SJCRH30 (cell line): ENCODE data around the gene MPG. TPM values are rescaled to one million over a fixed set of nuclear protein-coding genes. Genes with fewer than 3 reads are reported as not detected.
"Not testable (repeated sequence)": the region's sequence is repeated elsewhere in the genome, so short reads cannot be mapped to it uniquely, and the experiment has no call there.

Experiments used
- DNase-seq, 2 experiments: peaks; one replicate each; pipeline ENCODE4 v3.0.0-alpha.2; 2015 to 2020
- H3K27ac ChIP-seq: fragments of 250-450 bp; sonication (Bioruptor Pico); 2 replicates; pipeline ENCODE4 v1.5.1; 2020; ENCODE audit warnings: mild to moderate bottlenecking, moderate library complexity
- H3K27me3 ChIP-seq: fragments of 250-450 bp; sonication (Bioruptor Pico); 2 replicates; pipeline ENCODE4 v1.5.1; 2020; ENCODE audit warnings: mild to moderate bottlenecking, moderate library complexity
- H3K36me3 ChIP-seq: fragments of 250-450 bp; sonication (Bioruptor Pico); 2 replicates; pipeline ENCODE4 v1.5.1; 2020; ENCODE audit warnings: mild to moderate bottlenecking, moderate library complexity
- H3K4me1 ChIP-seq: fragments of 250-450 bp; sonication (Bioruptor Pico); 2 replicates; pipeline ENCODE4 v1.5.1; 2020; ENCODE audit warnings: mild to moderate bottlenecking, moderate library complexity
- H3K4me3 ChIP-seq: fragments of 250-450 bp; sonication (Bioruptor Pico); 2 replicates; pipeline ENCODE4 v1.5.1; 2020; ENCODE audit warnings: mild to moderate bottlenecking, moderate library complexity
- H3K9me3 ChIP-seq: fragments of 250-450 bp; sonication (Bioruptor Pico); replicated peaks from 2 replicates; pipeline ENCODE4 v1.5.1; 2020; ENCODE audit warnings: mild to moderate bottlenecking, moderate library complexity
- total RNA-seq: library from RNA; depleted of rRNA; stranded (reverse); fragments of >200 nt; shearing (Covaris generic); gene quantifications from 2 replicates; pipeline ENCODE4 v1.2.3, GENCODE V29; 2014; rRNA removed

MPG gene
- total RNA-seq, 1 experiment from 2014 or later, result 37.8 TPM

DNA sequence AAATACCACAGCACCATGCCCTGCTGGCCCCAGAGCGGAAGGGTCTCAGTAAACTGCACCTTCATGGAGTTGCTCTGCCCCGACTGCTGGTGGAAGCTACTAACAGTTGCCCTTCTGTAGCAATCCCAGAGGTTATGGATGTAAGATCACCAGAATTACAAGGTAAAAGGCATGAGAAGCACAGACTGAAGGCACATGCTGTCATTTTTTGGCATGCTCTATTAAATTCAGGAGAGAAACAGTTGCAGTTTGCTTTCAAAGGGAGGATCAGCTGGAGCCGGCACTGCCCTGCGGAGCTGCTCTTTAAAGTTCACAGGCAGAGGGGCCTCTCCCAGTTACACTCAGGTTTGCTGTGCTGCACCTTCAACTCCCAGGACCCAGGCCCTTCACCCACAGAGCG is 41.3 kb downstream of the MPG start:
- no peaks in the 10 kb centered on the region for H3K9me3 ChIP-seq
- no peaks in the 10 kb centered on the region; the same call in none of the 2 replicates for H3K36me3 ChIP-seq
- no peak overlapping the region for H3K27ac ChIP-seq
- no peak overlapping the region for H3K4me3 ChIP-seq
- H3K4me1 ChIP-seq, result no peaks in the 10 kb centered on the region
- DNase-seq, result no peak
- no peaks in the 10 kb centered on the region for H3K27me3 ChIP-seq

DNA sequence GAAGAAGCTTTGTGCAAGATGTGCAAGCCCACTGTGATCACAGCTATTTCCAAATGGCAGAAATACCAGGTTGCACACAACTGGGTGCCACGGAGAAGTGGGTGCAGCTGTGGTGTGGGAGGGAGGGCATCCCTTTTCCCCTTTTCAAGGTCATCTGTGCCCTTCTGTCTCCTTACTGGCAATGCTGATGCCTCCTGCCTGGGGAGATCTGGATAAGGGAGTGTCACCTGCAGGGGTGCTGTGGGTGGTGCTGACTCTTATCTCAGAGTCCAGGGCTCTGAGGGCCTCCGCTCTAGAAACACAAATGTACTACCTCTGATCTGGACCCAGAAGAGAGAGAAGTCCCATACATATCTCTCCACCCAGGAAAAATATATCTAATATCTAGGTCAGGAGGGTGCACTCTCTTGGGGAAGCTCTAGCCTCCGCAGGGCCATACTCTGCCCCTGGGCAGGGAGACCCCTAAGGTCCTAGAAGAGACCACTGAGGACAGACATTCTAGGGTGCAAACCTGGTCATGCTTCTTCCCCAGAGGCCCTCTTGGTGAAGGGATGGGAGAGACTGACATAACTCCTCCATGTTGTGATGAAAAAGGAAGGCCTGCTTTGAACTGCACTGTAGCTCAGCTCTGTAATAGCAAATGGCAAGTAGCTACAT is 41.9 kb downstream of the MPG start:
- Histone ChIP-seq H3K27ac (no peak overlapping the region), H3K9me3 (no peaks in the 10 kb centered on the region), H3K4me3 (no peak overlapping the region), H3K36me3 (no peaks in the 10 kb centered on the region; the same call in none of the 2 replicates), H3K27me3 (no peaks in the 10 kb centered on the region), H3K4me1 (no peaks in the 10 kb centered on the region)
- no peak for DNase-seq

DNA sequence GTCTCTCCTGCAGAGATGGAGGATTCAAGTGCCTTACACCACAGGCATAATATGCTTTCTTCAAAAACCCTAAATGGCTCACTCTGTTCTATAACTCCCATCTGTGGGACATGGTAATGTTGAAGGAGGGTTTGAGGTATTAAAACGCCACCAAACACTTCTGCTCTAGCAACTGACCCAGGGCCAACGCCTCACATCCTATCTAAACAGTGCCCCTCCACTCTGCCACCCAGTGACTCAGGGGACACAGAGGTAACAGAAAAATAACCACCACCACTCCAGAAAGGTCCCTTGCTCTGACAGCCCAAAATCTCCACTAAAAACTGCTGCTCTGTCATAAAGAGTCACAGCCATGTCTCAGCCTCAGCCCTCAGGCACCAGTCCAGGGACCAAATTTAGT is 42.7 kb downstream of the MPG start:
- H3K27ac ChIP-seq, result no peak overlapping the region
- H3K36me3 ChIP-seq, result no peaks in the 10 kb centered on the region; the same call in 1 of the 2 replicates
- no peak overlapping the region for H3K4me3 ChIP-seq
- DNase-seq, result no peak
- no peaks in the 10 kb centered on the region for H3K4me1 ChIP-seq
- H3K9me3 ChIP-seq, result no peaks in the 10 kb centered on the region
- H3K27me3 ChIP-seq, result no peaks in the 10 kb centered on the region

DNA sequence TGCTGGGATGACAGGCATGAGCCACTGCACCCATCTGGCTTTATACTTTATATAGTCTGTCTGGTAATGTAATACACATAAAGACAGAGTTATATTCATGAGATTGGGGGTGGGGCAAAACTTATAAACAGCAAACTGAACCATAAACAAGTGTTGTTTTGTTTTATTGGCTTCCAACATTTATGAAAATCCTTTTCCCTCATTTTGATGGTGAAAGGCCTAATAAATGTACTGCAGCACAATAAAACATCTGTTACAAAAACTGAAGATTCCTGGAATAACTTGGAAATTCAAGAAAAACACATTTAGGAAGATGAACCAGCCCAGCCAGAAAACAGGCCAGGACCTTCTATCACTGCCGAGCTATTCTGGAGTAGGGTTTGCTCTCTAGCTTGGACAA is 44.3 kb downstream of the MPG start:
- Histone ChIP-seq H3K4me3 (no peak overlapping the region), H3K4me1 (no peaks in the 10 kb centered on the region), H3K36me3 (no peaks in the 10 kb centered on the region), H3K27ac (no peak overlapping the region), H3K9me3 (no peaks in the 10 kb centered on the region), H3K27me3 (no peaks in the 10 kb centered on the region)
- DNase-seq, result no peak

DNA sequence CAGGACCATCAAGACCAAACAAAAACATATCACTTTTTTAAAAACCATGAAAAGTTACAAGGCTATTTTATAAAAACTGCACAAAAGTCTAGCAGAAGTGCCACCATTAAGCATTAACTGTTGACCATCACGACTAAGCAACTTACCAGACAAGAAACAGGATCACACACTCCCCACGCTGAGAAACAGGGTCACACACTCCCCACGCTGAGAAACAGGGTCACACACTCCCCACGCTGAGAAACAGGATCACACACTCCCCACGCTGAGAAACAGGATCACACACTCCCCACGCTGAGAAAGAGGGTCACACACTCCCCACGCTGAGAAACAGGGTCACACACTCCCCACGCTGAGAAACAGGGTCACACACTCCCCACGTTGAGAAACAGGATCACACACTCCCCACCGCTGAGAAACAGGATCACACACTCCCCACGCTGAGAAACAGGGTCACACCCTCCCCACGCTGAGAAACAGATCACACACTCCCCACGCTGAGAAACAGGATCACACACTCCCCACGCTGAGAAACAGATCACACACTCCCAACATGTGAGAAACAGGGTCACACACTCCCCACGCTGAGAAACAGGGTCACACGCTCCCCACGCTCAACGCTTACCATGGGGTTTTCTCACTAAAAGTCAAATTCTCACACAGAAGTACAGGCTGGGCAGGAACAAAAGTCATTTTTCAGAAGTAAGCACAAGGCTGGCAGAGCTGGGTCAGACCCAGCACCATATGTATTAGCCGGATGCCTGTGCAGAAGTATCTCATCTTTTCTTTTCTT is 45.7 kb downstream of the MPG start:
- H3K27me3 ChIP-seq, H3K36me3 ChIP-seq, H3K9me3 ChIP-seq, H3K27ac ChIP-seq, H3K4me1 ChIP-seq, H3K4me3 ChIP-seq, DNase-seq: not testable (repeated sequence)

DNA sequence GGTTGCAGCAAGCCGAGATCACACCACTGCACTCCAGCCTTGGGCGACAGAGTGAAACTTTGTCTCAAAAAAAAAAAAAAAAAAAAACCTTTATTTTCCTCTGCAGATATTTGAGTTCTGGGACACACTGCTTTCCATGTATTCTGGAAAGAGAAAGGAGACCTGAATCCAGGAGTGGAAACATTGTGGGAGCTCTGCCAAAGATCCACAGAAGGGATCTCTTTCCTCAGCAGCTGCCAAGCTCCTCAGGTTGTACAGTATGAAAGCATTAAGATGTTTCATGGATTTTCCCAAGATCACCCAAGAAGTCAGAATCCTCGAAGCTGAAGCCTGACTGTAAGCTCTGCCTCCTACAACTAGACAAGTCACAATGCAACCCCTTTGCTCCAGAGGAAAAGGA is 47.0 kb downstream of the MPG start:
- no peak for DNase-seq
- Histone ChIP-seq H3K36me3 (no peaks in the 10 kb centered on the region), H3K9me3 (no peaks in the 10 kb centered on the region), H3K4me3 (no peak overlapping the region), H3K27ac (no peak overlapping the region), H3K27me3 (no peaks in the 10 kb centered on the region), H3K4me1 (no peaks in the 10 kb centered on the region)

DNA sequence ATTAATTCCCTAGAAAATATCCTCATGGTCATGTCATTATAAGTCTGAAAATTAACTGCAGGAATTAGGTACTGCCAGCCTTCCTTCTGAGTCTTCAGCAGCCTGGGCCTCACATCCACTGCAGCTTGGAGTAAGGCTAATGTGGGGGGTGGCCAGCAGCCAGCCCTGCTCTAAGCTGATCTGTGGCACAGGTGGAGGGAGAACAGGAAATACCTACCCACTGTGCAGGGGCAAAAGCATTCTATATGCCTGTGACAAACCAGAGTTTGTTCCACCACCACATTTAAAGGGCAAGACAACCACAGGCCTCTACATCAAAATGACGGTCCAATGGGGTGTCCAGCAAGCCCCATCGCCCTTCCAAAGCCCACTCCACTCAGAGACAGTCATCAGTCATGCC is 51.0 kb downstream of the MPG start:
- no peak overlapping the region for H3K4me3 ChIP-seq
- H3K4me1 ChIP-seq, result no peaks in the 10 kb centered on the region
- no peak for DNase-seq
- no peak overlapping the region for H3K27ac ChIP-seq
- H3K36me3 ChIP-seq, result no peaks in the 10 kb centered on the region
- no peaks in the 10 kb centered on the region for H3K9me3 ChIP-seq
- H3K27me3 ChIP-seq, result no peaks in the 10 kb centered on the region

DNA sequence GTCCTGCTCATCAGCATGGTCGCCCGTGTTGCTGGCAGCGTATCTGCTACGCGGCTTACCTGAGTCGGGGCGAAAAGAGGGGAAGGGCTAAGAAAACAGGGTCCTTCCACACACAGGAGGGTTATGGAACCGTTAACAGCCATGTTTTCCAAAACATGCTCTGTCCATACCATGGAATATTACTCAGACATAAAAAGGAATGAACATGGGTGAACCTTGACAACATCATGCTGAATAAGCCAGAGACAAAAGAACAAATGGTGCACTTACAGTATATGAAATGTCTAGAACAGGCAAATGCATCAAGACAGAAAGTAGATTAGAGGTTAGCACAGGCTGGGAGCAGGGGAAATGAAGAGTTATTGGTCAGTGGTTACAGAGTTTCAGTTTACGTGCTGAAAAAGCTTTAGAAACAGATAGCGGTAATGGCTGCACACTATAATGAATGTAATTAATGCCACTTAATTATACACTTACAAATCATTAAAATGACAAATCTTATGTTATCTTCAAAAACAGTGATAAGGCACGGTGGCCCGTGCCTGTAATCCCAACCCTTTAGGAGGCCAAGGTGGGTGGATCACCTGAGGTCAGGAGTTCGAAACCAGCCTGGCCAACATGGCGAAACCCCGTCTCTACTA is 52.6 kb downstream of the MPG start:
- Histone ChIP-seq H3K9me3 (no peaks in the 10 kb centered on the region), H3K27me3 (no peaks in the 10 kb centered on the region), H3K4me1 (no peaks in the 10 kb centered on the region), H3K36me3 (no peaks in the 10 kb centered on the region), H3K27ac (no peak overlapping the region), H3K4me3 (no peak overlapping the region)
- no peak for DNase-seq

DNA sequence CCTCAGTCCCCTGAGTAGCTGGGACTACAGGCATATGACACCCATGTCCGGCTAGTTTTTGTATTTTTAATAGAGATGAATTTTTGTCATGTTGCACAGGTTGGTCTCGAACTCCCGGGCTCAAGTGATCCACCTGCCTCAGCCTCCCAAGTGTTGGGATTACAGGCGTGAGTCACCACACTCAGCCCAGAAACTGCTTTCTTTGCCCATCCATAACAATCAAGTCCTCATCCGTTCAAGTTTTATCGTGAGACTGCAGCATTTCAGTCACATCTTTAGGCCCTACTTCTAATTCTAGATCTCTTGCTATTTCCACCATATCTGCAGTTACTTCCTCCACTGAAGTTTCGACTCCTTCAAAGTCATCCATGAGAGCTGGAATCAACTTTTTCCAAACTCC is 54.1 kb downstream of the MPG start:
- Histone ChIP-seq H3K27ac (no peak overlapping the region), H3K9me3 (no peaks in the 10 kb centered on the region), H3K4me3 (no peak overlapping the region), H3K4me1 (no peaks in the 10 kb centered on the region), H3K27me3 (no peaks in the 10 kb centered on the region), H3K36me3 (no peaks in the 10 kb centered on the region)
- no peak for DNase-seq

DNA sequence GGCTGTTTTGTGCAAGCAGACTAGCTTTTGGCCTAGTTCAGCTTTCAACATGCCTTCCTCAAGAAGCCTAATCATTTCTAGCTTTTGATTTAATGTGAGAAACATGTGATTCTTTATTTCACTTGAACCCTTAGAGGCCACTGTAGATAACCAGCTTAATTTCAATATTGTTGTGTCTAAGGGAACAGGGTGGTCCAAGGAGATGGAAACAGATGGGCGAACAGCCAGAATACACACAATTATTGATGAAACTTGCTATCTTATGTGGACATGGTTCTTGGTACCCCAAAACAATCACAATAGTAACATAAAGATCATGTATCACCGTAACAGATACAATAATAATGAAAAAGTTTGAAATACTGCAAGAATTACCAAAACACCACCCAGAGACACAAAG is 55.7 kb downstream of the MPG start:
- H3K9me3 ChIP-seq, result no peaks in the 10 kb centered on the region
- no peak overlapping the region for H3K4me3 ChIP-seq
- H3K36me3 ChIP-seq, result no peaks in the 10 kb centered on the region
- no peak for DNase-seq
- no peaks in the 10 kb centered on the region for H3K4me1 ChIP-seq
- H3K27me3 ChIP-seq, result no peaks in the 10 kb centered on the region
- H3K27ac ChIP-seq, result no peak overlapping the region

Other genes with a start within 250 kb of the MPG start
- 20.9 and 24.3 TPM in 2 replicates for gene POLR3K, start 24.6 kb upstream of the MPG start, total RNA-seq
- 60.7 and 63.4 TPM in 2 replicates for gene SNRNP25, start 24.4 kb upstream of the MPG start, total RNA-seq
- gene RHBDF1, start 5.6 kb upstream of the MPG start, total RNA-seq, result 24.1 and 25.3 TPM in 2 replicates
- 9.8 and 11.5 TPM in 2 replicates for gene NPRL3, start 60.4 kb downstream of the MPG start, total RNA-seq
- not detected in 2 replicates for gene HBZ, start 74.4 kb downstream of the MPG start, total RNA-seq
- not detected in 2 replicates for gene HBM, start 87.8 kb downstream of the MPG start, total RNA-seq
- not detected in 2 replicates for gene HBA2, start 94.7 kb downstream of the MPG start, total RNA-seq
- 0.33 TPM in 1 of 2 replicates, not detected in the other for gene HBA1, start 98.5 kb downstream of the MPG start, total RNA-seq
- gene HBQ1, start 102.2 kb downstream of the MPG start, total RNA-seq, result not detected in 2 replicates
- 38.0 and 47.4 TPM in 2 replicates for gene LUC7L, start 151.2 kb downstream of the MPG start, total RNA-seq
- 28.3 and 28.9 TPM in 2 replicates for gene FAM234A, start 156.6 kb downstream of the MPG start, total RNA-seq
- gene RGS11, start 197.7 kb downstream of the MPG start, total RNA-seq, result not detected in 2 replicates
- gene ARHGDIG, start 202.4 kb downstream of the MPG start, total RNA-seq, result not detected in 2 replicates
- gene PDIA2, start 204.9 kb downstream of the MPG start, total RNA-seq, result 0.18 and 0.38 TPM in 2 replicates